HCT116 (cell line): Measurements from ENCODE around the gene GNAS-AS1. TPM values are rescaled to one million over a fixed set of nuclear protein-coding genes. Genes with fewer than 3 reads are reported as not detected.

Experiments
- ATAC-seq: fragments of 200-7000 bp; cut with Tn5 transposase; 2 replicates; pipeline ENCODE4 v1.9.1; 2020; ENCODE audit warnings: mild to moderate bottlenecking, moderate library complexity
- BruUV-seq: library from RNA; stranded (reverse); fragments of 400-500 nt; replicated peaks from 2 replicates; lab custom pipeline; 2021; lab: Mats Ljungman, UMichigan
- CTCF ChIA-PET: fragments of 300-600 bp; sonication (Branson Sonifier 250); formaldehyde crosslinking; loops from one replicate; lab custom pipeline; 2021; ENCODE audit warnings: antibody characterized with exemption; lab: Charles Lee
- POLR2A ChIA-PET: fragments of 300-600, 350-600 bp; sonication (Branson Sonifier 250); formaldehyde crosslinking; loops from one replicate; lab custom pipeline; 2021; ENCODE audit warnings: antibody characterized with exemption; lab: Charles Lee
- RAD21 ChIA-PET, 2 experiments: fragments of 300-600 bp; sonication (Branson Sonifier 250); formaldehyde crosslinking; loops; one replicate each; lab custom pipeline; 2023; ENCODE audit warnings: low total read pairs in 2 of 2; ENCODE audit not compliant: uncharacterized antibody in 2 of 2, unreplicated experiment in 2 of 2, low non-redundant PET in 1 of 2; lab: Charles Lee
- DNase-seq: peaks from one replicate; pipeline ENCODE4 v3.0.0-alpha.2; 2010; ENCODE audit warnings: low read depth, low spot score
- H2AFZ ChIP-seq: fragments of 200-600 bp; shearing (Covaris generic), sonication (generic); 2 replicates; pipeline ENCODE4 v1.6.1; 2017; ENCODE audit warnings: low read depth, mixed run types, mixed read lengths, antibody characterized with exemption, low read length; ENCODE audit not compliant: poor library complexity, severe bottlenecking
- H3K27ac ChIP-seq: 2 replicates; pipeline ENCODE4 v1.5.1; 2012; ENCODE audit warnings: low read depth, low read length
- H3K27me3 ChIP-seq: fragments of 200-600 bp; sonication (generic); 2 replicates; pipeline ENCODE4 v1.6.1; 2016; ENCODE audit warnings: mixed run types, low read length, mixed read lengths; ENCODE audit not compliant: insufficient read depth
- H3K36me3 ChIP-seq, 2 experiments: fragments of 200-500 bp in 1 of 2; fragments of 200-600 bp in 1 of 2; sonication (Bioruptor generic) in 1 of 2; sonication (generic) in 1 of 2; 2 replicates each; pipeline versions ENCODE4 v1.5.1 to v1.6.1; 2014 to 2016; ENCODE audit warnings: low read length in 2 of 2, inconsistent platforms in 1 of 2, mixed read lengths in 1 of 2, mixed run types in 1 of 2; ENCODE audit not compliant: insufficient read depth in 2 of 2, control insufficient read depth in 1 of 2
- H3K4me1 ChIP-seq, 2 experiments: fragments of 200-600 bp in 1 of 2; sonication (generic) in 1 of 2; 2 replicates each; pipeline versions ENCODE4 v1.5.1 to v1.6.1; 2012 to 2017; ENCODE audit warnings: low read length in 2 of 2, inconsistent platforms in 1 of 2, mild to moderate bottlenecking in 1 of 2, mixed read lengths in 1 of 2, mixed run types in 1 of 2, moderate library complexity in 1 of 2; ENCODE audit not compliant: insufficient read depth in 2 of 2, control insufficient read depth in 1 of 2
- H3K4me2 ChIP-seq: fragments of 200-600 bp; sonication (generic); 2 replicates; pipeline ENCODE4 v1.6.1; 2017; ENCODE audit warnings: mixed run types, low read length, mixed read lengths
- H3K4me3 ChIP-seq, 2 experiments: fragments of 200-600 bp in 1 of 2; sonication (generic) in 1 of 2; replicated peaks in 1 of 2; 2 replicates each; pipeline ENCODE4 v1.5.1; 2011 to 2016; ENCODE audit warnings: low read length in 2 of 2, control low read depth in 1 of 2, low read depth in 1 of 2, mild to moderate bottlenecking in 1 of 2, mixed read lengths in 1 of 2, mixed run types in 1 of 2
- H3K79me2 ChIP-seq: fragments of 200-600 bp; sonication (generic); 2 replicates; pipeline ENCODE4 v1.6.1; 2017; ENCODE audit warnings: mild to moderate bottlenecking, mixed run types, low read length, moderate library complexity, mixed read lengths; ENCODE audit not compliant: insufficient read depth
- H3K9ac ChIP-seq: fragments of 200-600 bp; sonication (generic); 2 replicates; pipeline ENCODE4 v1.6.1; 2016; ENCODE audit warnings: low read length, mixed read lengths
- H3K9me2 ChIP-seq: fragments of 200-600 bp; sonication (generic), shearing (Covaris generic); 2 replicates; pipeline ENCODE4 v1.6.1; 2017; ENCODE audit warnings: mixed run types, mild to moderate bottlenecking, moderate library complexity; ENCODE audit not compliant: insufficient read depth
- H3K9me3 ChIP-seq, 2 experiments: fragments of 200-500 bp in 1 of 2; fragments of 200-600 bp in 1 of 2; sonication (Bioruptor generic) in 1 of 2; sonication (generic) in 1 of 2; 2 replicates each; pipeline ENCODE4 v1.6.1; 2014 to 2017; ENCODE audit warnings: low read length in 2 of 2, mixed read lengths in 2 of 2, inconsistent platforms in 1 of 2, low read depth in 1 of 2, mild to moderate bottlenecking in 1 of 2, mixed run types in 1 of 2, moderate library complexity in 1 of 2; ENCODE audit not compliant: control insufficient read depth in 1 of 2, insufficient read depth in 1 of 2
- H4K20me1 ChIP-seq: fragments of 200-600 bp; sonication (generic), shearing (Covaris generic); 2 replicates; pipeline ENCODE4 v1.6.1; 2017; ENCODE audit warnings: mixed run types, mild to moderate bottlenecking, moderate library complexity; ENCODE audit not compliant: insufficient read depth
- CBX3 ChIP-seq: IDR thresholded peaks from 2 replicates; pipeline ENCODE4 v1.6.1; 2012; ENCODE audit warnings: low read depth
- EZH2phosphoT487 ChIP-seq: fragments of 200-600 bp; IDR thresholded peaks from 2 replicates; pipeline ENCODE4 v1.6.1; 2018; ENCODE audit warnings: antibody characterized with exemption, borderline replicate concordance
- FOSL1 ChIP-seq: IDR thresholded peaks from 2 replicates; pipeline ENCODE4 v1.6.1; 2012; ENCODE audit warnings: low read depth
- JUND ChIP-seq: IDR thresholded peaks from 2 replicates; pipeline ENCODE4 v1.6.1; 2012
- RAD21 ChIP-seq: IDR thresholded peaks from 2 replicates; pipeline ENCODE4 v1.6.1; 2012; ENCODE audit warnings: low read depth, mild to moderate bottlenecking
- SIN3A ChIP-seq: IDR thresholded peaks from 2 replicates; pipeline ENCODE4 v1.6.1; 2012; ENCODE audit warnings: low read depth
- ZFX ChIP-seq: fragments of 450-650 bp; IDR thresholded peaks from 2 replicates; pipeline ENCODE4 v1.6.1; 2017
- ZNF274 ChIP-seq: fragments of 200-500 bp; sonication (Bioruptor generic); IDR thresholded peaks from 2 replicates; pipeline ENCODE4 v1.6.1; 2014; ENCODE audit warnings: mild to moderate bottlenecking, low read depth, low read length, inconsistent platforms
- intact Hi-C: fragments of 100-400 bp; cut with micrococcal nuclease; formaldehyde crosslinking; loops from 2 replicates; pipeline ENCODE4 v1.10.0; 2022
- total RNA-seq: library from RNA; stranded (reverse); gene quantifications from one replicate; pipeline ENCODE4 v1.2.1, GENCODE V29; 2021; ENCODE audit not compliant: unreplicated experiment
- TF ChIP-seq, protein P1 (sequence below): IDR thresholded peaks from 2 replicates; pipeline ENCODE4 v1.6.1; 2012; ENCODE audit warnings: low read depth
- TF ChIP-seq, protein P2 (sequence below): IDR thresholded peaks from 2 replicates; pipeline ENCODE4 v1.6.1; 2012
- TF ChIP-seq, protein P3 (sequence below): IDR thresholded peaks from 2 replicates; pipeline ENCODE4 v1.6.1; 2012

The GNAS-AS1 gene
- total RNA-seq, 1 experiment from 2014 or later, result not detected

DNA sequence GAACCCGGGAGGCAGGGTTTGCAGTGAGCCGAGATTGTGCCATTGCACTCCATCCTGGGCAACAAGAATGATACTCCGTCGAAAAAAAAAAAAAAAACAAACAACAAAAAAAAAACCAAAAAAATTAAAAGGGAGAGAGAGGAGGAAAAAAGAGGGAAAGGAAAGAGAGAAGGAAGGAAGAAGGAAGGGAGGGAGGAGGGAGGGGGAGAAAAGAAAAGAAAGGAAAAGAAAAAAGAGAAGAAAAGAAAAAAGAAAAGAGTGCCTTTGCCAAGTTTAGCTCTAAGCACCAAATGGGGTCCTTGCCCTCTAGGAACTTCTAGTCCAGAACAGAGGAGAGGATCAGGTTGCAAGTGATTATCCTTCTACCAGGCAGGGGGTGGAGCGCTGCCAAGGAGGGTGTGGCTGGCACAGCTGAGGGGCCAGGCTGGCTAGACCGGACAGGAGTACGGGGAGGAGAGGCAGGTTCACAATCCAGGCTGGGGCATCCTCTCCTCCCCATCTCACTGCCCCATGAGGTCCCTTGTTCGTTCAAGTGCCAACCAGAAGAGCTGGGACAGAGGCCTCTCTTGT is 20.9 kb upstream of the GNAS-AS1 start:
- Histone ChIP-seq H3K9me2 (no peaks in the 10 kb centered on the region), H4K20me1 (no peaks in the 10 kb centered on the region), H3K9ac (no peak overlapping the region), H3K4me3 (no peak overlapping the region), H3K36me3 (no peaks in the 10 kb centered on the region), H3K79me2 (no peaks in the 10 kb centered on the region), H3K4me1 (no peaks in the 10 kb centered on the region), H3K27ac (no peak overlapping the region), H2AFZ (no peak overlapping the region), H3K27me3 (no peaks in the 10 kb centered on the region), H3K9me3 (no peaks in the 10 kb centered on the region), H3K4me2 (no peak overlapping the region)
- intact Hi-C loops, result loop anchor here (2.0 kb wide), 1 partner anchor 351 kb away; no protein-coding TSS in a partner anchor
- ATAC-seq, result no peak
- CTCF ChIA-PET, result interaction anchor here (0.7 to 1.9 kb wide), 4 partner anchors 161 to 584 kb away, joined by 3 to 8 read pairs (median 3); partner anchors contain the start of gene ATP5F1E
- no TSS peak for BruUV-seq
- DNase-seq, result no peak
- TF ChIP-seq, protein P1, sequence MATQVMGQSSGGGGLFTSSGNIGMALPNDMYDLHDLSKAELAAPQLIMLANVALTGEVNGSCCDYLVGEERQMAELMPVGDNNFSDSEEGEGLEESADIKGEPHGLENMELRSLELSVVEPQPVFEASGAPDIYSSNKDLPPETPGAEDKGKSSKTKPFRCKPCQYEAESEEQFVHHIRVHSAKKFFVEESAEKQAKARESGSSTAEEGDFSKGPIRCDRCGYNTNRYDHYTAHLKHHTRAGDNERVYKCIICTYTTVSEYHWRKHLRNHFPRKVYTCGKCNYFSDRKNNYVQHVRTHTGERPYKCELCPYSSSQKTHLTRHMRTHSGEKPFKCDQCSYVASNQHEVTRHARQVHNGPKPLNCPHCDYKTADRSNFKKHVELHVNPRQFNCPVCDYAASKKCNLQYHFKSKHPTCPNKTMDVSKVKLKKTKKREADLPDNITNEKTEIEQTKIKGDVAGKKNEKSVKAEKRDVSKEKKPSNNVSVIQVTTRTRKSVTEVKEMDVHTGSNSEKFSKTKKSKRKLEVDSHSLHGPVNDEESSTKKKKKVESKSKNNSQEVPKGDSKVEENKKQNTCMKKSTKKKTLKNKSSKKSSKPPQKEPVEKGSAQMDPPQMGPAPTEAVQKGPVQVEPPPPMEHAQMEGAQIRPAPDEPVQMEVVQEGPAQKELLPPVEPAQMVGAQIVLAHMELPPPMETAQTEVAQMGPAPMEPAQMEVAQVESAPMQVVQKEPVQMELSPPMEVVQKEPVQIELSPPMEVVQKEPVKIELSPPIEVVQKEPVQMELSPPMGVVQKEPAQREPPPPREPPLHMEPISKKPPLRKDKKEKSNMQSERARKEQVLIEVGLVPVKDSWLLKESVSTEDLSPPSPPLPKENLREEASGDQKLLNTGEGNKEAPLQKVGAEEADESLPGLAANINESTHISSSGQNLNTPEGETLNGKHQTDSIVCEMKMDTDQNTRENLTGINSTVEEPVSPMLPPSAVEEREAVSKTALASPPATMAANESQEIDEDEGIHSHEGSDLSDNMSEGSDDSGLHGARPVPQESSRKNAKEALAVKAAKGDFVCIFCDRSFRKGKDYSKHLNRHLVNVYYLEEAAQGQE, result no peak
- TF ChIP-seq ZNF274 (no peak), FOSL1 (no peak), RAD21 (no peak), EZH2phosphoT487 (no peak), JUND (no peak), ZFX (no peak), SIN3A (no peak), CBX3 (no peak)
- TF ChIP-seq, protein P2, sequence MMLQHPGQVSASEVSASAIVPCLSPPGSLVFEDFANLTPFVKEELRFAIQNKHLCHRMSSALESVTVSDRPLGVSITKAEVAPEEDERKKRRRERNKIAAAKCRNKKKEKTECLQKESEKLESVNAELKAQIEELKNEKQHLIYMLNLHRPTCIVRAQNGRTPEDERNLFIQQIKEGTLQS, result no peak
- TF ChIP-seq, protein P3, sequence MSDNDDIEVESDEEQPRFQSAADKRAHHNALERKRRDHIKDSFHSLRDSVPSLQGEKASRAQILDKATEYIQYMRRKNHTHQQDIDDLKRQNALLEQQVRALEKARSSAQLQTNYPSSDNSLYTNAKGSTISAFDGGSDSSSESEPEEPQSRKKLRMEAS, result no peak
- POLR2A ChIA-PET, result interaction anchor here (0.6 to 0.7 kb wide), 2 partner anchors 49 to 351 kb away, joined by 3 read pairs; no protein-coding TSS in a partner anchor
- RAD21 ChIA-PET, result interaction anchor here in 1 of 2 experiments (0.7 kb wide), 1 partner anchor 161 kb away, joined by 4 read pairs; no protein-coding TSS in a partner anchor
